Inflammatory macrophage (primary cell): ENCODE results near the gene CHST15.

Source experiments
- DNase-seq, 2 donors: peaks; one replicate each; pipeline ENCODE4 v3.0.0-alpha.2; 2020 to 2022

The CHST15 gene

GRCh38 chr10:124064676-124065075, 28.7 kb downstream of the CHST15 start:
- peak; percentile 50 to 56 for DNase-seq

- DNase-seq = peak; percentile 39 to 51
Measured at GRCh38 chr10:124063750-124064603, 29.4 kb downstream of the CHST15 start.

GRCh38 chr10:124062390-124062789, 31.0 kb downstream of the CHST15 start:
- no peak for DNase-seq

- no peak for DNase-seq
Measured at GRCh38 chr10:124061030-124061429, 32.4 kb downstream of the CHST15 start.

- no peak for DNase-seq
Measured at GRCh38 chr10:124060148-124060720, 33.2 kb downstream of the CHST15 start.

- DNase-seq = no peak
Measured at GRCh38 chr10:124059551-124059950, 33.8 kb downstream of the CHST15 start.

GRCh38 chr10:124058346-124059003, 34.9 kb downstream of the CHST15 start:
- no peak for DNase-seq

GRCh38 chr10:124057601-124058000, 35.8 kb downstream of the CHST15 start:
- no peak for DNase-seq

GRCh38 chr10:124056337-124056980, 36.9 kb downstream of the CHST15 start:
- no peak for DNase-seq

- no peak for DNase-seq
Measured at GRCh38 chr10:124053971-124054370, 39.4 kb downstream of the CHST15 start.

- no peak for DNase-seq
Measured at GRCh38 chr10:124052561-124052960, 40.8 kb downstream of the CHST15 start.

- no peak for DNase-seq
Measured at GRCh38 chr10:124050021-124051015, 43.1 kb downstream of the CHST15 start.

GRCh38 chr10:124049484-124049883, 43.9 kb downstream of the CHST15 start:
- DNase-seq = no peak

- no peak for DNase-seq
Measured at GRCh38 chr10:124048371-124049290, 44.8 kb downstream of the CHST15 start.

- peak; percentile 42 to 70 for DNase-seq
Measured at GRCh38 chr10:124047427-124048152, 45.8 kb downstream of the CHST15 start.

- DNase-seq = no peak
Measured at GRCh38 chr10:124045801-124046355, 47.5 kb downstream of the CHST15 start.

GRCh38 chr10:124045276-124045675, 48.1 kb downstream of the CHST15 start:
- no peak for DNase-seq

GRCh38 chr10:124044143-124044862, 49.1 kb downstream of the CHST15 start:
- DNase-seq = no peak
